A549 (cell line): ENCODE results near the gene SV2C. TPM values are rescaled to one million over a fixed set of nuclear protein-coding genes. Genes with fewer than 3 reads are reported as not detected.
"Not testable (repeated sequence)": the region's sequence is repeated elsewhere in the genome, so short reads cannot be mapped to it uniquely, and the experiment has no call there.

Source experiments
- ATAC-seq, 2 experiments: fragments of 200-7000 bp in 1 of 2; fragments of >200 bp in 1 of 2; cut with Nextera tagmentation in 1 of 2; cut with Tn5 transposase in 1 of 2; 3 replicates each; pipeline versions ENCODE4 v1.8.0 to v1.9.1; 2018 to 2020; ENCODE audit warnings: mild to moderate bottlenecking in 1 of 2, moderate library complexity in 1 of 2
- CTCF ChIA-PET: fragments of 300-600 bp; sonication (Branson Sonifier 250); formaldehyde crosslinking; extraction: SDS; loops from one replicate; lab custom pipeline; 2021; ENCODE audit warnings: antibody characterized with exemption, inconsistent platforms; lab: Yijun Ruan, JAX
- POLR2A ChIA-PET: fragments of 350-600 bp; formaldehyde crosslinking; extraction: SDS; loops from one replicate; lab custom pipeline; 2021; ENCODE audit warnings: antibody characterized with exemption, inconsistent platforms; lab: Yijun Ruan, JAX
- DNase-seq, 2 experiments: peaks; one replicate each; pipeline versions ENCODE4 v3.0.0 to v3.0.0-alpha.2; 2011 to 2016; ENCODE audit warnings: low read depth in 1 of 2, low spot score in 1 of 2
- FAIRE-seq: peaks from 2 replicates; lab custom pipeline; 2011; peaks lifted over from hg19 to GRCh38; lab: Jason Lieb, UNC
- H3K27ac ChIP-seq, 2 experiments: fragments of >200 bp; sonication (Bioruptor Twin); formaldehyde crosslinking; 3 replicates each; pipeline ENCODE4 v1.5.1; 2016 to 2017
- H3K4me1 ChIP-seq: fragments of >200 bp; sonication (Bioruptor Twin); formaldehyde crosslinking; 3 replicates; pipeline ENCODE4 v1.6.1; 2016
- H3K4me2 ChIP-seq: fragments of >200 bp; sonication (Bioruptor Twin); formaldehyde crosslinking; 3 replicates; pipeline ENCODE4 v1.6.1; 2016
- H3K4me3 ChIP-seq: fragments of >200 bp; sonication (Bioruptor Twin); formaldehyde crosslinking; 3 replicates; pipeline ENCODE4 v1.5.1; 2016
- H3K9me3 ChIP-seq: fragments of >200 bp; sonication (Bioruptor Twin); formaldehyde crosslinking; 3 replicates; pipeline ENCODE4 v1.6.1; 2016
- BHLHE40 ChIP-seq: IDR thresholded peaks from 2 replicates; pipeline ENCODE4 v1.6.1; 2012; ENCODE audit warnings: low read depth, low read length, inconsistent platforms
- CEBPB ChIP-seq, 2 experiments: fragments of >200 bp in 1 of 2; sonication (Bioruptor Twin) in 1 of 2; formaldehyde crosslinking in 1 of 2; IDR thresholded peaks; 2 replicates each; pipeline ENCODE4 v1.6.1; 2012 to 2016
- CHD2 ChIP-seq: fragments of 150-350 bp; IDR thresholded peaks from 2 replicates; pipeline ENCODE4 v1.6.1; 2014; ENCODE audit warnings: low read length; ENCODE audit not compliant: partially characterized antibody
- CHD4 ChIP-seq: fragments of 200-600 bp; sonication (generic); IDR thresholded peaks from 2 replicates; pipeline ENCODE4 v1.6.1; 2016; ENCODE audit warnings: antibody characterized with exemption, mild to moderate bottlenecking, borderline replicate concordance
- E2F6 ChIP-seq: IDR thresholded peaks from 2 replicates; pipeline ENCODE4 v1.6.1; 2012; ENCODE audit warnings: low read depth, borderline replicate concordance
- HEYL ChIP-seq: fragments of 250-450 bp; sonication (Bioruptor Pico); IDR thresholded peaks from 2 replicates; pipeline ENCODE4 v1.8.0; 2021; ENCODE audit warnings: mild to moderate bottlenecking, moderate library complexity
- KDM1A ChIP-seq: fragments of 200-600 bp; sonication (generic); IDR thresholded peaks from 2 replicates; pipeline ENCODE4 v1.6.1; 2016; ENCODE audit warnings: low read depth, mild to moderate bottlenecking
- MAFK ChIP-seq: fragments of 450-650 bp; IDR thresholded peaks from 2 replicates; pipeline ENCODE4 v1.6.1; 2014; ENCODE audit not compliant: partially characterized antibody
- MAZ ChIP-seq: fragments of 150-350 bp; IDR thresholded peaks from 2 replicates; pipeline ENCODE4 v1.6.1; 2014; ENCODE audit warnings: antibody characterized with exemption, low read depth, low read length, borderline replicate concordance
- NPAS2 ChIP-seq: fragments of 250-450 bp; sonication (Bioruptor Pico); IDR thresholded peaks from 2 replicates; pipeline ENCODE4 v1.8.0; 2022; ENCODE audit warnings: mild to moderate bottlenecking, moderate library complexity, borderline replicate concordance
- POLR2A ChIP-seq: IDR thresholded peaks from 2 replicates; pipeline ENCODE4 v1.6.1; 2012; ENCODE audit warnings: mild to moderate bottlenecking, low read length
- RARB ChIP-seq: fragments of 250-450 bp; sonication (Bioruptor Pico); IDR thresholded peaks from 2 replicates; pipeline ENCODE4 v1.8.0; 2021; ENCODE audit warnings: mild to moderate bottlenecking, moderate library complexity
- RNF2 ChIP-seq: fragments of 200-600 bp; sonication (generic); IDR thresholded peaks from 2 replicates; pipeline ENCODE4 v1.6.1; 2016; ENCODE audit warnings: low read depth, mild to moderate bottlenecking, antibody characterized with exemption, moderate library complexity, borderline replicate concordance
- SMC3 ChIP-seq: fragments of >200 bp; sonication (Bioruptor Twin); formaldehyde crosslinking; IDR thresholded peaks from 3 replicates; pipeline ENCODE4 v1.6.1; 2018; ENCODE audit warnings: inconsistent platforms
- TP53 ChIP-seq: fragments of 250-450 bp; sonication (Bioruptor Pico); IDR thresholded peaks from 2 replicates; pipeline ENCODE4 v1.5.0; 2021; ENCODE audit warnings: mild to moderate bottlenecking, moderate library complexity
- ZC3H11A ChIP-seq: fragments of 450-650 bp; IDR thresholded peaks from 2 replicates; pipeline ENCODE4 v1.6.1; 2014; ENCODE audit warnings: antibody characterized with exemption, mild to moderate bottlenecking
- WGBS: methylation state at CpG from one replicate; pipeline ENCODE4 v1.1.6; 2017; ENCODE audit errors: missing lambda C conversion rate; 5-methylcytosine and 5-hydroxymethylcytosine counted together
- polyA plus RNA-seq, 4 experiments: library from polyadenylated mRNA; depleted of rRNA in 3 of 4; stranded (reverse); fragments of >200 nt; fragmentation: RNase III in 1 of 4; extraction: RNeasy Plus Mini Kit Qiagen cat#74134 plus additional on column Dnase treatment in 1 of 4; gene quantifications; 2 replicates in 3 of 4; 3 replicates in 1 of 4; pipeline ENCODE4 v1.2.3, GENCODE V29; 2011 to 2017
- TF ChIP-seq, protein P1 (sequence below): fragments of 200-600 bp; sonication (generic); IDR thresholded peaks from 2 replicates; pipeline ENCODE4 v1.6.1; 2016; ENCODE audit warnings: antibody characterized with exemption, mild to moderate bottlenecking, moderate library complexity
- TF ChIP-seq, protein P2 (sequence below): fragments of >200 bp; sonication (Bioruptor Twin); formaldehyde crosslinking; IDR thresholded peaks from 2 replicates; pipeline ENCODE4 v1.6.1; 2016

SV2C gene
- polyA plus RNA-seq, 2 of the 4 experiments (the other 2 are of a cell fraction) = not detected

DNA sequence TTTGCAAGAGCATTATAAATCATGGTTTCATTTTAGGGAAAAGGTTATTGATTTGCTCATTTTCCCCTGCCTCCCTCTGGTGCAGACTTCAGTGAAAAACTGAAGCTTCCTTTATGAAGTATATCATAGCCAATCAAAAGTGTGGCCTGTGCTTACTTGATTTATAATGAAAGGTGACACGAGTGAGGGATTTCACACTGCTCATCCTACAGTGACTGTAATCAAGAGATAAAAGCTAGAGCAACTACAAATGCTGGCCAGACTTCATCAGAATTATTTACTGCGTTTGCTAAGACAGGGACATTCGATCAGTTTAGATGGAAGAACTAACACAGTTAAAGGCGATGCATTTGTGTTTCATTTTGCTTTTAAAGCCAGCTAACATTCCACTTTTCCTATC, 151.5 kb downstream of the SV2C start:
- ChIA-PET POLR2A (no interaction called here), CTCF (interaction anchor here (1.0 to 2.0 kb wide), 3 partner anchors 18 to 59 kb away, joined by 3 to 6 read pairs (median 5); no protein-coding TSS in a partner anchor)
- H3K4me1 ChIP-seq = no peaks in the 10 kb centered on the region
- TF ChIP-seq NPAS2 (CRISPR knock-in tag) (no peak), CEBPB (IDR thresholded peaks at IDR 0.05) (no peak), RNF2 (no peak), ZC3H11A (no peak), BHLHE40 (no peak)
- TF ChIP-seq, protein P1, sequence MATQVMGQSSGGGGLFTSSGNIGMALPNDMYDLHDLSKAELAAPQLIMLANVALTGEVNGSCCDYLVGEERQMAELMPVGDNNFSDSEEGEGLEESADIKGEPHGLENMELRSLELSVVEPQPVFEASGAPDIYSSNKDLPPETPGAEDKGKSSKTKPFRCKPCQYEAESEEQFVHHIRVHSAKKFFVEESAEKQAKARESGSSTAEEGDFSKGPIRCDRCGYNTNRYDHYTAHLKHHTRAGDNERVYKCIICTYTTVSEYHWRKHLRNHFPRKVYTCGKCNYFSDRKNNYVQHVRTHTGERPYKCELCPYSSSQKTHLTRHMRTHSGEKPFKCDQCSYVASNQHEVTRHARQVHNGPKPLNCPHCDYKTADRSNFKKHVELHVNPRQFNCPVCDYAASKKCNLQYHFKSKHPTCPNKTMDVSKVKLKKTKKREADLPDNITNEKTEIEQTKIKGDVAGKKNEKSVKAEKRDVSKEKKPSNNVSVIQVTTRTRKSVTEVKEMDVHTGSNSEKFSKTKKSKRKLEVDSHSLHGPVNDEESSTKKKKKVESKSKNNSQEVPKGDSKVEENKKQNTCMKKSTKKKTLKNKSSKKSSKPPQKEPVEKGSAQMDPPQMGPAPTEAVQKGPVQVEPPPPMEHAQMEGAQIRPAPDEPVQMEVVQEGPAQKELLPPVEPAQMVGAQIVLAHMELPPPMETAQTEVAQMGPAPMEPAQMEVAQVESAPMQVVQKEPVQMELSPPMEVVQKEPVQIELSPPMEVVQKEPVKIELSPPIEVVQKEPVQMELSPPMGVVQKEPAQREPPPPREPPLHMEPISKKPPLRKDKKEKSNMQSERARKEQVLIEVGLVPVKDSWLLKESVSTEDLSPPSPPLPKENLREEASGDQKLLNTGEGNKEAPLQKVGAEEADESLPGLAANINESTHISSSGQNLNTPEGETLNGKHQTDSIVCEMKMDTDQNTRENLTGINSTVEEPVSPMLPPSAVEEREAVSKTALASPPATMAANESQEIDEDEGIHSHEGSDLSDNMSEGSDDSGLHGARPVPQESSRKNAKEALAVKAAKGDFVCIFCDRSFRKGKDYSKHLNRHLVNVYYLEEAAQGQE = no peak
- no peaks in the 10 kb centered on the region for H3K9me3 ChIP-seq
- ATAC-seq (no peak), DNase-seq (no peak), FAIRE-seq (no peak)
- no peak overlapping the region for H3K4me3 ChIP-seq
- no peak overlapping the region for H3K27ac ChIP-seq
- no peak overlapping the region for H3K4me2 ChIP-seq
- WGBS = 29% methylated on average over 4 of the region's 4 CpGs

GRCh38 chr5:76236684-76237083, 153.5 kb downstream of the SV2C start:
- no peak for ATAC-seq
- TF ChIP-seq MAZ (no peak), HEYL (CRISPR knock-in tag) (no peak), KDM1A (no peak), RNF2 (no peak), CHD4 (no peak), TP53 (no peak), E2F6 (no peak), RARB (CRISPR knock-in tag) (no peak), SMC3 (no peak), POLR2A (no peak), MAFK (no peak)
- TF ChIP-seq, protein P1 = no peak
- WGBS = 31% methylated on average over 4 of the region's 4 CpGs
- H3K27ac ChIP-seq = no peak overlapping the region
- no peak for DNase-seq
- H3K4me3 ChIP-seq = no peak overlapping the region
- FAIRE-seq = no peak
- no peaks in the 10 kb centered on the region for H3K4me1 ChIP-seq
- ChIA-PET CTCF (interaction anchor here (1.3 kb wide), 1 partner anchor 12 kb away, joined by 4 read pairs; no protein-coding TSS in a partner anchor), POLR2A (no interaction called here)
- no peaks in the 10 kb centered on the region for H3K9me3 ChIP-seq
- H3K4me2 ChIP-seq = no peak overlapping the region

DNA sequence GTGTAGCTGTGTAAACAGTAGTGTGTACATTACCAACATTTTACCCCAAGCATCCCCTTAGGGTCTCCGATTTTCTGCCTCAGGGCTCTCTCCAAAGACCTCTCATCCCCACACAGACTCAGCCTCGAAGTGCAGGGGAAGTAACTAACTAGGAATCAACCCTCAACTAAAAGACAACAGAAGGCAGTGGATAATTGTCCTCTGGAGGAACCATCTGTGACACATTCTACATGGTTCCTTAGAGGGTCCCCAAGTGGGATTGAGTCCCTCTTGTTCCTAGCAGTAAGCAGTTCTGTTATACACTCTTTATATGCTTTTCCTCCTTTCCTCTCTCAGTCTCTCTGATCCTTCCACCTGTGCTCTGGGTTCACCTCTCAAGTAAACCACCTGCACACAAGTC, 157.2 kb downstream of the SV2C start:
- no peak overlapping the region for H3K4me3 ChIP-seq
- POLR2A ChIA-PET = no interaction called here
- ATAC-seq (no peak), DNase-seq (no peak), FAIRE-seq (no peak)
- no peaks in the 10 kb centered on the region for H3K4me1 ChIP-seq
- TF ChIP-seq, protein P2, sequence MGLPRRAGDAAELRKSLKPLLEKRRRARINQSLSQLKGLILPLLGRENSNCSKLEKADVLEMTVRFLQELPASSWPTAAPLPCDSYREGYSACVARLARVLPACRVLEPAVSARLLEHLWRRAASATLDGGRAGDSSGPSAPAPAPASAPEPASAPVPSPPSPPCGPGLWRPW = no peak
- TF ChIP-seq MAFK (no peak), CHD2 (no peak), NPAS2 (CRISPR knock-in tag) (no peak)
- 3% methylated on average over 2 of the region's 2 CpGs for WGBS
- no peaks in the 10 kb centered on the region for H3K9me3 ChIP-seq
- CTCF ChIA-PET = interaction anchor here (0.9 to 1.0 kb wide), 2 partner anchors 7 to 13 kb away, joined by 3 read pairs; no protein-coding TSS in a partner anchor
- H3K27ac ChIP-seq = no peak overlapping the region
- H3K4me2 ChIP-seq = no peak overlapping the region

DNA sequence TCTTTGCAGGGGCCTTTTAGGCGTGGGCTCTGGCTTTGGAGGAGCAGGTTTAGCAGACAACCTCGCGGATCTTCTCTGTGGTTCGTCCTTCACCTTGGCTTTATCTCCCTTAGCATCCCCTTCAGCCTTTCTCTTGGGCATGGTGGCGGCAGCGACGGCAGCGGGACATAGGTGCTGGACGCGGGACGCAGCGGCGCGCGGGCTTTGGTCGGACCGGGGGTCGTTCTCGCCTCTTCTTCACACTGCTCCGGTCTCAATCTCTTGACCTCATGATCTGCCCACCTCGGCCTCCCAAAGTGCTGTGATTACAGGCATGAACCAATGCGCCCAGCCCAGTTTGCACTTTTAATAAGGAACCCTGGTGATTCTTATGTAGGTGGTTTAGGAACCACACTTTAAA, 159.0 kb downstream of the SV2C start:
- CTCF ChIA-PET, H3K4me2 ChIP-seq, FAIRE-seq, ATAC-seq, POLR2A ChIA-PET, H3K9me3 ChIP-seq, H3K4me1 ChIP-seq, DNase-seq, H3K4me3 ChIP-seq, H3K27ac ChIP-seq: not testable (repeated sequence)
- 71% methylated on average over 21 of the region's 22 CpGs for WGBS
